ENCODE measurements around the gene MAP2K7.

Gene MAP2K7

GRCh38 chr19:7944177-7944761 is 40.6 kb downstream of the MAP2K7 start:
- peak; percentile 79 for TF ChIP-seq RAD21 (IDR thresholded peaks at IDR 0.05; ENCODE audit: low read depth)
- no peak for TF ChIP-seq FOXM1 (IDR thresholded peaks at IDR 0.05; ENCODE audit: borderline replicate concordance, low read depth)
- peak; percentile 32; the same call in 1 of the 2 replicates for TF ChIP-seq REST (IDR thresholded peaks at IDR 0.05; ENCODE audit: low read depth)
- peak; percentile 56; the same call in 1 of the 2 replicates for TF ChIP-seq TEAD4 (IDR thresholded peaks at IDR 0.05)
- no peak; the same call in 1 of the 2 replicates for TF ChIP-seq MAX (IDR thresholded peaks at IDR 0.05)

GRCh38 chr19:7947939-7948338 is 44.3 kb downstream of the MAP2K7 start:
- no peak for TF ChIP-seq TAF1 (IDR thresholded peaks at IDR 0.05; ENCODE audit: low read depth)
- TF ChIP-seq EGR1 (IDR thresholded peaks at IDR 0.05): no peak
- TF ChIP-seq TEAD4 (IDR thresholded peaks at IDR 0.05): no peak
- TF ChIP-seq FOXM1 (IDR thresholded peaks at IDR 0.05; ENCODE audit: borderline replicate concordance, low read depth): no peak
- no peak for TF ChIP-seq REST (IDR thresholded peaks at IDR 0.05; ENCODE audit: low read depth)
- TF ChIP-seq USF1 (IDR thresholded peaks at IDR 0.05): no peak
- no peak for TF ChIP-seq YY1 (IDR thresholded peaks at IDR 0.05; ENCODE audit: low read depth)

GRCh38 chr19:7953060-7953459 is 49.4 kb downstream of the MAP2K7 start:
- TF ChIP-seq NFIC (IDR thresholded peaks at IDR 0.05): no peak
- TF ChIP-seq EP300 (IDR thresholded peaks at IDR 0.05; ENCODE audit: borderline replicate concordance): no peak
- no peak for TF ChIP-seq USF1 (IDR thresholded peaks at IDR 0.05)
- no peak for TF ChIP-seq ZBTB7A (IDR thresholded peaks at IDR 0.05; ENCODE audit: low read depth)
- no peak for TF ChIP-seq CREB1 (IDR thresholded peaks at IDR 0.05; ENCODE audit: low read depth)
- no peak for TF ChIP-seq MAX (IDR thresholded peaks at IDR 0.05)
- TF ChIP-seq TAF1 (IDR thresholded peaks at IDR 0.05; ENCODE audit: low read depth): no peak

GRCh38 chr19:7953576-7953975 is 49.9 kb downstream of the MAP2K7 start:
- TF ChIP-seq TAF1 (IDR thresholded peaks at IDR 0.05; ENCODE audit: low read depth) (no peak), ZBTB7A (IDR thresholded peaks at IDR 0.05; ENCODE audit: low read depth) (no peak), MAX (IDR thresholded peaks at IDR 0.05) (no peak)

- TF ChIP-seq NFIC (IDR thresholded peaks at IDR 0.05) (no peak), TEAD4 (IDR thresholded peaks at IDR 0.05) (peak; percentile 44; the same call in 1 of the 2 replicates), TCF12 (IDR thresholded peaks at IDR 0.05; ENCODE audit: low read depth) (peak; percentile 33; the same call in 1 of the 2 replicates), CEBPB (IDR thresholded peaks at IDR 0.05) (no peak)
Observed at GRCh38 chr19:7955696-7956095, 52.0 kb downstream of the MAP2K7 start.

- TF ChIP-seq MAX (IDR thresholded peaks at IDR 0.05) (no peak), NFIC (IDR thresholded peaks at IDR 0.05) (no peak), EGR1 (IDR thresholded peaks at IDR 0.05) (no peak), RAD21 (IDR thresholded peaks at IDR 0.05; ENCODE audit: low read depth) (no peak), EP300 (IDR thresholded peaks at IDR 0.05; ENCODE audit: borderline replicate concordance) (no peak), TAF1 (IDR thresholded peaks at IDR 0.05; ENCODE audit: low read depth) (no peak), REST (IDR thresholded peaks at IDR 0.05; ENCODE audit: low read depth) (no peak), TEAD4 (IDR thresholded peaks at IDR 0.05) (no peak), YY1 (IDR thresholded peaks at IDR 0.05; ENCODE audit: low read depth) (no peak), FOXM1 (IDR thresholded peaks at IDR 0.05; ENCODE audit: borderline replicate concordance, low read depth) (no peak), USF1 (IDR thresholded peaks at IDR 0.05) (no peak), ZBTB7A (IDR thresholded peaks at IDR 0.05; ENCODE audit: low read depth) (no peak), TCF12 (IDR thresholded peaks at IDR 0.05; ENCODE audit: low read depth) (no peak), CEBPB (IDR thresholded peaks at IDR 0.05) (no peak), CREB1 (IDR thresholded peaks at IDR 0.05; ENCODE audit: low read depth) (no peak)
Observed at GRCh38 chr19:7959211-7959610, 55.5 kb downstream of the MAP2K7 start.

Measured in Ishikawa (cell line).